KMS-11 (cell line): Measurements from ENCODE around the gene SPINK7.

Experiments
- H2AFZ ChIP-seq: fragments of 200-600 bp; sonication (generic); 2 replicates; pipeline ENCODE4 v1.6.1; 2016; ENCODE audit warnings: antibody characterized with exemption, mixed run types, low read depth
- H3K27ac ChIP-seq: fragments of 200-600 bp; sonication (generic); 2 replicates; pipeline ENCODE4 v1.6.1; 2016; ENCODE audit warnings: mild to moderate bottlenecking, mixed run types
- H3K27me3 ChIP-seq: fragments of 200-600 bp; sonication (generic); 2 replicates; pipeline ENCODE4 v1.6.1; 2017; ENCODE audit warnings: mild to moderate bottlenecking, low read depth, mixed run types, moderate library complexity; ENCODE audit not compliant: insufficient read depth
- H3K36me3 ChIP-seq: fragments of 200-600 bp; sonication (generic); 2 replicates; pipeline ENCODE4 v1.6.1; 2017; ENCODE audit warnings: mild to moderate bottlenecking, mixed run types; ENCODE audit not compliant: insufficient read depth
- H3K4me1 ChIP-seq: fragments of 200-600 bp; sonication (generic); 2 replicates; pipeline ENCODE4 v1.6.1; 2016; ENCODE audit warnings: mild to moderate bottlenecking, low read depth, mixed run types; ENCODE audit not compliant: poor library complexity, severe bottlenecking
- H3K4me2 ChIP-seq: fragments of 200-600 bp; sonication (generic); 2 replicates; pipeline ENCODE4 v1.7.0; 2016; ENCODE audit warnings: mild to moderate bottlenecking, mixed run types
- H3K4me3 ChIP-seq: fragments of 200-600 bp; sonication (generic); IDR thresholded peaks from 2 replicates; pipeline ENCODE4 v1.6.1; 2017; ENCODE audit warnings: low read depth, low read length, mixed read lengths; ENCODE audit not compliant: insufficient read depth
- H3K79me2 ChIP-seq: fragments of 200-600 bp; sonication (generic); 2 replicates; pipeline ENCODE4 v1.6.1; 2016; ENCODE audit warnings: low read depth, mixed run types; ENCODE audit not compliant: insufficient read depth
- H3K9ac ChIP-seq: fragments of 200-600 bp; sonication (generic); 2 replicates; pipeline ENCODE4 v1.6.1; 2016; ENCODE audit warnings: mild to moderate bottlenecking, mixed run types
- H4K20me1 ChIP-seq: fragments of 200-600 bp; sonication (generic); 2 replicates; pipeline ENCODE4 v1.6.1; 2016; ENCODE audit warnings: mild to moderate bottlenecking, mixed run types; ENCODE audit not compliant: insufficient read depth
- CTCF ChIP-seq: fragments of 200-600 bp; sonication (generic); conservative IDR thresholded peaks from 2 replicates; pipeline ENCODE4 v1.6.1; 2017; ENCODE audit warnings: low read depth, mild to moderate bottlenecking, antibody characterized with exemption, low read length, moderate library complexity, mixed read lengths

The SPINK7 gene

GRCh38 chr5:148343046-148343407 lies 30.8 kb downstream of the SPINK7 start:
- H3K79me2 ChIP-seq, result no peaks in the 10 kb centered on the region
- no peak overlapping the region for H3K4me3 ChIP-seq
- TF ChIP-seq CTCF, result no peak
- no peaks in the 10 kb centered on the region for H4K20me1 ChIP-seq
- H3K4me2 ChIP-seq, result no peak overlapping the region
- H3K36me3 ChIP-seq, result no peaks in the 10 kb centered on the region
- no peak overlapping the region for H3K27ac ChIP-seq
- no peaks in the 10 kb centered on the region for H3K4me1 ChIP-seq
- H3K9ac ChIP-seq, result no peak overlapping the region
- H2AFZ ChIP-seq, result no peak overlapping the region
- no peaks in the 10 kb centered on the region for H3K27me3 ChIP-seq

- no peak overlapping the region for H3K9ac ChIP-seq
- H3K4me1 ChIP-seq, result no peaks in the 10 kb centered on the region
- TF ChIP-seq CTCF, result no peak
- no peak overlapping the region for H3K27ac ChIP-seq
- H3K4me3 ChIP-seq, result no peak overlapping the region
- no peak overlapping the region for H2AFZ ChIP-seq
- H3K27me3 ChIP-seq, result no peaks in the 10 kb centered on the region
- no peaks in the 10 kb centered on the region for H3K79me2 ChIP-seq
- no peaks in the 10 kb centered on the region for H3K36me3 ChIP-seq
- no peak overlapping the region for H3K4me2 ChIP-seq
- H4K20me1 ChIP-seq, result no peaks in the 10 kb centered on the region
Measured at GRCh38 chr5:148343603-148344487, 31.6 kb downstream of the SPINK7 start.

- Histone ChIP-seq H3K27me3 (no peaks in the 10 kb centered on the region), H3K79me2 (no peaks in the 10 kb centered on the region), H3K4me2 (no peak overlapping the region), H4K20me1 (no peaks in the 10 kb centered on the region), H3K36me3 (no peaks in the 10 kb centered on the region), H3K4me1 (no peaks in the 10 kb centered on the region), H2AFZ (no peak overlapping the region), H3K4me3 (no peak overlapping the region), H3K9ac (no peak overlapping the region), H3K27ac (no peak overlapping the region)
- no peak for TF ChIP-seq CTCF
Measured at GRCh38 chr5:148347706-148348105, 35.5 kb downstream of the SPINK7 start.

- Histone ChIP-seq H3K79me2 (no peaks in the 10 kb centered on the region), H3K4me1 (no peaks in the 10 kb centered on the region), H4K20me1 (no peaks in the 10 kb centered on the region), H3K4me2 (no peak overlapping the region), H3K27ac (no peak overlapping the region), H3K4me3 (no peak overlapping the region), H3K9ac (no peak overlapping the region), H2AFZ (no peak overlapping the region), H3K36me3 (no peaks in the 10 kb centered on the region), H3K27me3 (no peaks in the 10 kb centered on the region)
- TF ChIP-seq CTCF, result no peak
Measured at GRCh38 chr5:148352696-148353095, 40.5 kb downstream of the SPINK7 start.
